Measurements from ENCODE around the gene MYL5.

GRCh38 chr4:666436-666810 lies 7.9 kb upstream of the MYL5 start:
- TF ChIP-seq POLR2A (IDR thresholded peaks at IDR 0.05): no peak
- no peak for TF ChIP-seq CTCF (IDR thresholded peaks at IDR 0.05)
